B cell (primary cell): ENCODE data around the gene REPS2. TPM values are rescaled to one million over a fixed set of nuclear protein-coding genes. Genes with fewer than 3 reads are reported as not detected.

Experiments
- ATAC-seq: fragments of 200-7000 bp; cut with Tn5 transposase; one replicate; pipeline ENCODE4 v1.10.0; 2021; ENCODE audit warnings: low read depth, mild to moderate bottlenecking, moderate number of reproducible peaks, moderate library complexity
- CTCF ChIA-PET: fragments of 350-600 bp; sonication (Branson Sonifier 250); formaldehyde crosslinking; loops from one replicate; lab custom pipeline; 2021; ENCODE audit warnings: antibody characterized with exemption, inconsistent platforms; lab: Charles Lee
- POLR2A ChIA-PET: fragments of 350-600 bp; sonication (Branson Sonifier 250); formaldehyde crosslinking; loops from one replicate; lab custom pipeline; 2021; ENCODE audit warnings: antibody characterized with exemption; lab: Charles Lee
- DNase-seq: peaks from one replicate; pipeline ENCODE4 v3.0.0; 2013
- H2AFZ ChIP-seq: 2 replicates; pipeline ENCODE4 v1.6.1; 2012; ENCODE audit warnings: mild to moderate bottlenecking, low read depth, low read length; ENCODE audit not compliant: insufficient read depth, poor library complexity, severe bottlenecking
- H3K27ac ChIP-seq, 2 donors: 1 replicate in 1 of 2; 2 replicates in 1 of 2; pipeline ENCODE4 v1.5.1; 2012 to 2013; ENCODE audit warnings: low read length in 2 of 2, mild to moderate bottlenecking in 2 of 2, moderate library complexity in 1 of 2
- H3K27me3 ChIP-seq, 4 experiments: fragments of 200-600 bp in 1 of 4; sonication (generic) in 1 of 4; replicated peaks in 1 of 4; 1 replicate in 2 of 4; 2 replicates in 2 of 4; pipeline versions ENCODE4 v1.6.1 to v1.7.0; 2013 to 2016; ENCODE audit warnings: low read length in 3 of 4, mild to moderate bottlenecking in 2 of 4, mixed read lengths in 1 of 4, moderate library complexity in 1 of 4; ENCODE audit not compliant: insufficient read depth in 4 of 4, control insufficient read depth in 3 of 4; ENCODE audit errors: control extremely low read depth in 1 of 4
- H3K36me3 ChIP-seq, 2 experiments: replicated peaks in 1 of 2; 1 replicate in 1 of 2; 2 replicates in 1 of 2; pipeline versions ENCODE4 v1.6.1 to v1.7.1; 2013; ENCODE audit warnings: low read length in 1 of 2; ENCODE audit not compliant: insufficient read depth in 2 of 2, control insufficient read depth in 1 of 2; ENCODE audit errors: control extremely low read depth in 1 of 2, extremely low read depth in 1 of 2
- H3K4me1 ChIP-seq, 2 donors: fragments of 200-600 bp in 1 of 2; sonication (generic) in 1 of 2; 1 replicate in 1 of 2; 2 replicates in 1 of 2; pipeline versions ENCODE4 v1.5.1 to v1.6.1; 2013 to 2017; ENCODE audit warnings: low read length in 2 of 2; ENCODE audit not compliant: control insufficient read depth in 2 of 2, insufficient read depth in 2 of 2
- H3K4me2 ChIP-seq: replicated peaks from 2 replicates; pipeline ENCODE3; 2012; ENCODE audit warnings: mild to moderate bottlenecking, low read depth, low read length; ENCODE audit not compliant: poor library complexity, severe bottlenecking
- H3K4me3 ChIP-seq, 5 experiments: fragments of 200-600 bp in 1 of 5; sonication (generic) in 1 of 5; 1 replicate in 3 of 5; 2 replicates in 2 of 5; pipeline versions ENCODE4 v1.5.1 to v1.7.0; 2011 to 2016; ENCODE audit warnings: low read length in 4 of 5, mild to moderate bottlenecking in 4 of 5, low read depth in 2 of 5, control low read depth in 1 of 5, moderate library complexity in 1 of 5; ENCODE audit not compliant: insufficient read depth in 1 of 5; ENCODE audit errors: control extremely low read depth in 1 of 5, extremely low read depth in 1 of 5
- H3K79me2 ChIP-seq: fragments of 200-600 bp; sonication (generic); one replicate; pipeline ENCODE4 v1.6.0; 2016; ENCODE audit warnings: low read length; ENCODE audit not compliant: control insufficient read depth, insufficient read depth
- H3K9ac ChIP-seq: fragments of 200-600 bp; sonication (generic); 2 replicates; pipeline ENCODE4 v1.6.1; 2017; ENCODE audit warnings: mild to moderate bottlenecking, low read length, moderate library complexity
- H3K9me3 ChIP-seq, 3 donors: one replicate each; pipeline versions ENCODE4 v1.6.1 to v1.7.1; 2013; ENCODE audit warnings: low read length in 2 of 3; ENCODE audit not compliant: control insufficient read depth in 2 of 3, insufficient read depth in 1 of 3; ENCODE audit errors: control extremely low read depth in 1 of 3
- H4K20me1 ChIP-seq: 2 replicates; pipeline ENCODE4 v1.6.0; 2012; ENCODE audit warnings: mild to moderate bottlenecking, low read length; ENCODE audit not compliant: insufficient read depth, control insufficient read depth, poor library complexity, severe bottlenecking
- H3K27ac Mint-ChIP-seq: one replicate; pipeline ENCODE4 v1.8.0; 2021; ENCODE audit warnings: mixed read lengths
- H3K27me3 Mint-ChIP-seq: one replicate; pipeline ENCODE4 v1.8.0; 2021; ENCODE audit warnings: mixed read lengths
- H3K4me1 Mint-ChIP-seq: one replicate; pipeline ENCODE4 v1.8.0; 2021; ENCODE audit warnings: mixed read lengths
- H3K4me3 Mint-ChIP-seq: one replicate; pipeline ENCODE4 v1.8.0; 2021; ENCODE audit warnings: mixed read lengths
- H3K9me3 Mint-ChIP-seq: one replicate; pipeline ENCODE4 v1.8.0; 2022; ENCODE audit warnings: mixed read lengths; ENCODE audit not compliant: insufficient read depth
- CTCF ChIP-seq: fragments of 200-600 bp; IDR thresholded peaks from one replicate; pipeline ENCODE4 v1.8.0; 2022; ENCODE audit warnings: antibody characterized with exemption, mild to moderate bottlenecking
- EZH2 ChIP-seq: IDR thresholded peaks from 2 replicates; pipeline ENCODE4 v1.6.1; 2012; ENCODE audit warnings: borderline replicate concordance, low read depth, mild to moderate bottlenecking, moderate library complexity, low read length; ENCODE audit not compliant: insufficient read depth, poor library complexity, severe bottlenecking
- WGBS: methylation state at CpG from one replicate; pipeline ENCODE4 v1.1.5; 2013; ENCODE audit warnings: missing lambda C conversion rate; ENCODE audit not compliant: insufficient coverage; 5-methylcytosine and 5-hydroxymethylcytosine counted together
- intact Hi-C: fragments of 100-400 bp; cut with micrococcal nuclease; formaldehyde crosslinking; loops from one replicate; pipeline ENCODE4 v1.10.0; 2022
- polyA plus RNA-seq: library from polyadenylated mRNA; depleted of rRNA; stranded (reverse); fragments of >200 nt; gene quantifications from 2 replicates; pipeline ENCODE4 v1.2.3, GENCODE V29; 2012
- total RNA-seq, 2 donors: library from RNA; stranded (reverse); fragments of 120-200 nt in 1 of 2; gene quantifications; 1 replicate in 1 of 2; 2 replicates in 1 of 2; pipeline versions ENCODE4 v1.2.3 to v1.2.4, GENCODE V29; 2013 to 2022

Gene REPS2
- total and polyA plus RNA-seq, 2 donors (not counting 1 experiment from before 2014, with no cell fraction given) = 1.1 to 4.9 TPM

- DNase-seq (no peak), ATAC-seq (no peak)
- POLR2A ChIA-PET = no interaction called here
- Histone ChIP-seq H3K27ac (no peak overlapping the region), H3K27me3 (peaks cover 0 to 3% (median 0%) of the 10 kb centered on the region in 4 experiments), H4K20me1 (no peaks in the 10 kb centered on the region), H3K79me2 (no peaks in the 10 kb centered on the region), H3K4me1 (no peaks in the 10 kb centered on the region), H3K9me3 (no peaks in the 10 kb centered on the region), H2AFZ (no peak overlapping the region), H3K36me3 (no peaks in the 10 kb centered on the region), H3K4me2 (no peak overlapping the region), H3K9ac (no peak overlapping the region), H3K4me3 (no peak overlapping the region)
- WGBS = no CpG with 5 or more reads among the region's 3 CpGs
- Mint-ChIP-seq H3K27ac (no peak overlapping the region), H3K27me3 (no peaks in the 10 kb centered on the region), H3K4me1 (no peaks in the 10 kb centered on the region), H3K4me3 (no peak overlapping the region), H3K9me3 (no peaks in the 10 kb centered on the region)
- CTCF ChIA-PET = no interaction called here
- intact Hi-C loops = no loop called here
- TF ChIP-seq EZH2 = no peak
- no peak for TF ChIP-seq CTCF
Observed at GRCh38 chrX:16931371-16931770, 15.1 kb upstream of the REPS2 start.

GRCh38 chrX:16931855-16932575 lies 14.4 kb upstream of the REPS2 start:
- Histone ChIP-seq H3K4me2 (no peak overlapping the region), H3K27ac (no peak overlapping the region), H3K79me2 (no peaks in the 10 kb centered on the region), H3K9me3 (no peaks in the 10 kb centered on the region), H3K4me1 (no peaks in the 10 kb centered on the region), H3K9ac (no peak overlapping the region), H4K20me1 (no peaks in the 10 kb centered on the region), H3K36me3 (no peaks in the 10 kb centered on the region), H3K27me3 (peaks cover 0 to 3% (median 0%) of the 10 kb centered on the region in 4 experiments), H3K4me3 (no peak overlapping the region), H2AFZ (no peak overlapping the region)
- Mint-ChIP-seq H3K4me3 (no peak overlapping the region), H3K27ac (no peak overlapping the region), H3K9me3 (no peaks in the 10 kb centered on the region), H3K27me3 (no peaks in the 10 kb centered on the region), H3K4me1 (no peaks in the 10 kb centered on the region)
- DNase-seq (no peak), ATAC-seq (no peak)
- TF ChIP-seq CTCF = no peak
- TF ChIP-seq EZH2 = no peak
- CTCF ChIA-PET = no interaction called here
- no CpG with 5 or more reads among the region's 3 CpGs for WGBS
- intact Hi-C loops = no loop called here
- POLR2A ChIA-PET = no interaction called here
